Smooth muscle cell (in vitro differentiated cells): ENCODE results near the gene TNFRSF1B. TPM values are rescaled to one million over a fixed set of nuclear protein-coding genes. Genes with fewer than 3 reads are reported as not detected.

Experiments used
- DNase-seq: peaks from one replicate; lab custom pipeline; 2025; ENCODE audit not compliant: unreplicated experiment; lab: John Stamatoyannopoulos, UW
- H2AFZ ChIP-seq: fragments of 200-600 bp; sonication (generic); 2 replicates; pipeline ENCODE4 v1.6.0; 2016; ENCODE audit warnings: antibody characterized with exemption, low read depth, mild to moderate bottlenecking
- H3F3A ChIP-seq: fragments of 200-600 bp; sonication (generic); 2 replicates; pipeline ENCODE4 v1.6.0; 2017; ENCODE audit warnings: antibody characterized with exemption, low read depth
- H3K27ac ChIP-seq: fragments of 200-600 bp; sonication (generic); 2 replicates; pipeline ENCODE4 v1.5.1; 2016; ENCODE audit warnings: low read depth, mild to moderate bottlenecking
- H3K27me3 ChIP-seq: fragments of 200-600 bp; sonication (generic); 2 replicates; pipeline ENCODE4 v1.6.1; 2016; ENCODE audit warnings: low read depth, mild to moderate bottlenecking
- H3K36me3 ChIP-seq: fragments of 200-600 bp; sonication (generic); 2 replicates; pipeline ENCODE4 v1.5.1; 2016; ENCODE audit warnings: low read depth
- H3K4me1 ChIP-seq: fragments of 200-600 bp; sonication (generic); 2 replicates; pipeline ENCODE4 v1.5.1; 2016; ENCODE audit warnings: low read depth
- H3K4me2 ChIP-seq: fragments of 200-600 bp; sonication (generic); 2 replicates; pipeline ENCODE4 v1.6.0; 2016; ENCODE audit warnings: mild to moderate bottlenecking
- H3K4me3 ChIP-seq: fragments of 200-600 bp; sonication (generic); 2 replicates; pipeline ENCODE4 v1.5.1; 2016; ENCODE audit warnings: mild to moderate bottlenecking
- H3K79me2 ChIP-seq: fragments of 200-600 bp; sonication (generic); 2 replicates; pipeline ENCODE4 v1.6.0; 2016; ENCODE audit warnings: low read depth, mild to moderate bottlenecking
- H3K9ac ChIP-seq: fragments of 200-600 bp; sonication (generic); 2 replicates; pipeline ENCODE4 v1.6.0; 2016; ENCODE audit warnings: low read depth
- H3K9me3 ChIP-seq: fragments of 200-600 bp; sonication (generic); replicated peaks from 2 replicates; pipeline ENCODE4 v1.5.1; 2016; ENCODE audit warnings: low read depth
- H4K20me1 ChIP-seq: fragments of 200-600 bp; sonication (generic); 2 replicates; pipeline ENCODE4 v1.6.0; 2016; ENCODE audit warnings: low read depth
- CTCF ChIP-seq: fragments of 200-600 bp; sonication (generic); IDR thresholded peaks from 2 replicates; pipeline ENCODE4 v1.5.1; 2017; ENCODE audit warnings: borderline replicate concordance, mild to moderate bottlenecking, antibody characterized with exemption; ENCODE audit not compliant: insufficient read depth, poor library complexity, severe bottlenecking
- WGBS: methylation state at CpG from one replicate; pipeline ENCODE4 v1.1.7; 2016; ENCODE audit warnings: low lambda C conversion rate; 5-methylcytosine and 5-hydroxymethylcytosine counted together
- polyA plus RNA-seq: library from polyadenylated mRNA; unstranded; fragments of >200 nt; fragmentation: Nextera tagmentation; extraction: Ambion mirVana; gene quantifications from 2 replicates; pipeline ENCODE4 v1.2.1, GENCODE V29; 2016
- total RNA-seq: library from RNA; depleted of rRNA; stranded (reverse); fragments of >200 nt; gene quantifications from 2 replicates; pipeline ENCODE4 v1.2.3, GENCODE V29; 2014

TNFRSF1B gene
- total and polyA plus RNA-seq, 2 experiments from 2014 or later = 9.0 to 20.3 TPM

GRCh38 chr1:12206238-12206637, 39.4 kb downstream of the TNFRSF1B start:
- no peaks in the 10 kb centered on the region for H3K4me1 ChIP-seq
- H4K20me1 ChIP-seq = no peaks in the 10 kb centered on the region
- 94% methylated on average over 5 of the region's 5 CpGs for WGBS
- H3K79me2 ChIP-seq = no peaks in the 10 kb centered on the region
- H3K36me3 ChIP-seq = no peaks in the 10 kb centered on the region
- no peak overlapping the region for H3K27ac ChIP-seq
- no peaks in the 10 kb centered on the region for H3F3A ChIP-seq
- DNase-seq = no peak
- H3K4me2 ChIP-seq = no peak overlapping the region
- no peaks in the 10 kb centered on the region for H3K27me3 ChIP-seq
- H3K9ac ChIP-seq = no peak overlapping the region
- no peak overlapping the region for H2AFZ ChIP-seq
- H3K4me3 ChIP-seq = no peak overlapping the region
- TF ChIP-seq CTCF = no peak
- H3K9me3 ChIP-seq = no peaks in the 10 kb centered on the region

GRCh38 chr1:12206792-12207424, 40.1 kb downstream of the TNFRSF1B start:
- WGBS = 86% methylated on average over 17 of the region's 17 CpGs
- no peak overlapping the region for H3K4me2 ChIP-seq
- H3K27me3 ChIP-seq = no peaks in the 10 kb centered on the region
- no peak for DNase-seq
- H3K27ac ChIP-seq = no peak overlapping the region
- H4K20me1 ChIP-seq = no peaks in the 10 kb centered on the region
- H3K79me2 ChIP-seq = no peaks in the 10 kb centered on the region
- no peaks in the 10 kb centered on the region for H3F3A ChIP-seq
- no peaks in the 10 kb centered on the region for H3K36me3 ChIP-seq
- TF ChIP-seq CTCF = no peak
- H3K9ac ChIP-seq = no peak overlapping the region
- no peaks in the 10 kb centered on the region for H3K4me1 ChIP-seq
- no peaks in the 10 kb centered on the region for H3K9me3 ChIP-seq
- no peak overlapping the region for H3K4me3 ChIP-seq
- no peak overlapping the region for H2AFZ ChIP-seq

GRCh38 chr1:12208271-12208670, 41.5 kb downstream of the TNFRSF1B start:
- H3K27me3 ChIP-seq = no peaks in the 10 kb centered on the region
- H3K4me2 ChIP-seq = no peak overlapping the region
- H3K36me3 ChIP-seq = no peaks in the 10 kb centered on the region
- H3K9ac ChIP-seq = no peak overlapping the region
- no peaks in the 10 kb centered on the region for H4K20me1 ChIP-seq
- no peak for DNase-seq
- 80% methylated on average over 6 of the region's 6 CpGs for WGBS
- H3K4me1 ChIP-seq = no peaks in the 10 kb centered on the region
- no peak overlapping the region for H3K4me3 ChIP-seq
- no peaks in the 10 kb centered on the region for H3K9me3 ChIP-seq
- no peak for TF ChIP-seq CTCF
- no peaks in the 10 kb centered on the region for H3F3A ChIP-seq
- no peak overlapping the region for H3K27ac ChIP-seq
- no peaks in the 10 kb centered on the region for H3K79me2 ChIP-seq
- no peak overlapping the region for H2AFZ ChIP-seq
